Upper lobe of left lung (tissue), 6 donors: Measurements from ENCODE around the gene CACNA2D4. TPM values are rescaled to one million over a fixed set of nuclear protein-coding genes. Genes with fewer than 3 reads are reported as not detected.

Experiments used
- ATAC-seq, 2 donors: fragments of 200-7000 bp; cut with Tn5 transposase; one replicate each; pipeline ENCODE4 v1.9.1; 2022; ENCODE audit warnings: mild to moderate bottlenecking in 2 of 2, moderate library complexity in 2 of 2; ENCODE audit not compliant: low FRiP score in 2 of 2
- DNase-seq, 2 donors: peaks; one replicate each; pipeline ENCODE4 v3.0.0-alpha.2; 2019 to 2020
- H3K27ac ChIP-seq, 4 donors: fragments of 200-600 bp; sonication (generic); one replicate each; pipeline ENCODE4 v1.5.1; 2016 to 2019
- H3K27me3 ChIP-seq, 4 donors: fragments of 200-600 bp; sonication (generic); one replicate each; pipeline ENCODE4 v1.5.1; 2017 to 2019
- H3K36me3 ChIP-seq, 4 donors: fragments of 200-600 bp; sonication (generic); one replicate each; pipeline ENCODE4 v1.5.1; 2016 to 2019
- H3K4me1 ChIP-seq, 4 donors: fragments of 200-600 bp; sonication (generic); one replicate each; pipeline ENCODE4 v1.5.1; 2018 to 2019
- H3K4me3 ChIP-seq, 4 donors: fragments of 200-600 bp; sonication (generic); one replicate each; pipeline ENCODE4 v1.5.1; 2017 to 2019; ENCODE audit warnings: mild to moderate bottlenecking in 2 of 4, moderate library complexity in 1 of 4
- H3K9me3 ChIP-seq, 4 donors: fragments of 200-600 bp; sonication (generic); one replicate each; pipeline ENCODE4 v1.5.1; 2018 to 2019
- CTCF ChIP-seq, 6 experiments: fragments of 450-650 bp in 4 of 6; fragments of 200-600 bp in 2 of 6; sonication (generic) in 2 of 6; IDR thresholded peaks; one replicate each; pipeline ENCODE4 v1.5.1; 2016 to 2019; ENCODE audit warnings: antibody characterized with exemption in 6 of 6
- EP300 ChIP-seq, 4 donors: sonication (generic); formaldehyde crosslinking; IDR thresholded peaks; one replicate each; pipeline ENCODE4 v1.5.1; 2017; ENCODE audit warnings: antibody characterized with exemption in 4 of 4, control low read depth in 2 of 4
- POLR2A ChIP-seq, 4 donors: fragments of 450-650 bp; IDR thresholded peaks; one replicate each; pipeline ENCODE4 v1.5.1; 2016 to 2017; ENCODE audit warnings: antibody characterized with exemption in 4 of 4, mild to moderate bottlenecking in 2 of 4
- POLR2AphosphoS5 ChIP-seq, 2 donors: sonication (generic); formaldehyde crosslinking; IDR thresholded peaks; one replicate each; pipeline ENCODE4 v1.5.1; 2017; ENCODE audit warnings: antibody characterized with exemption in 2 of 2
- WGBS, 2 donors: methylation state at CpG; one replicate each; pipeline ENCODE4 v1.1.5; 2017 to 2018; 5-methylcytosine and 5-hydroxymethylcytosine counted together
- total RNA-seq, 6 donors: library from RNA; depleted of rRNA in 4 of 6; stranded (reverse); fragments of >200 nt in 4 of 6; gene quantifications; one replicate each; pipeline versions ENCODE4 v1.1.0 to v1.2.1, GENCODE V29; 2016 to 2021
- donor health status: DM: no; HTN: no; CAD: no; lungs with moderate emphysema.
- donor health status: DM: no; HTN: yes; CAD: no; lungs with severe emphysema.

Gene CACNA2D4
- total RNA-seq, 6 donors from 2014 or later, result 3.3 to 8.4 (median 7.0) TPM

GRCh38 chr12:1922075-1922709 lies 3.7 kb upstream of the CACNA2D4 start:
- Histone ChIP-seq H3K4me1 (no peaks in the 10 kb centered on the region), H3K9me3 (no peaks in the 10 kb centered on the region), H3K27me3 (no peaks in the 10 kb centered on the region), H3K27ac (no peak overlapping the region), H3K36me3 (no peaks in the 10 kb centered on the region), H3K4me3 (no peak overlapping the region)
- peak; percentile 57 to 81 for DNase-seq
- ATAC-seq, result no peak
- TF ChIP-seq EP300 (IDR thresholded peaks at IDR 0.05), result no peak
- no peak for TF ChIP-seq POLR2AphosphoS5 (IDR thresholded peaks at IDR 0.05)
- no peak for TF ChIP-seq POLR2A (IDR thresholded peaks at IDR 0.05)
- no peak for TF ChIP-seq CTCF (IDR thresholded peaks at IDR 0.05)
- WGBS, 2 donors, result 57 to 82% methylated on average over 18 to 40 of the region's 40 CpGs

- TF ChIP-seq POLR2A (IDR thresholded peaks at IDR 0.05) (no peak), CTCF (IDR thresholded peaks at IDR 0.05) (no peak)
- Histone ChIP-seq H3K4me3 (peak overlapping the region in 1 of 4 donors; percentile 17), H3K27me3 (no peaks in the 10 kb centered on the region), H3K27ac (peak overlapping the region in 1 of 4 donors; percentile 7), H3K9me3 (no peaks in the 10 kb centered on the region), H3K4me1 (no peaks in the 10 kb centered on the region), H3K36me3 (no peaks in the 10 kb centered on the region)
- WGBS, 2 donors, result 50 to 65% methylated on average over 14 to 16 of the region's 17 CpGs
- DNase-seq (peak; percentile 66 to 83), ATAC-seq (peak in 1 of 2 donors; percentile 50)
Measured at GRCh38 chr12:1920971-1921370, 2.5 kb upstream of the CACNA2D4 start.

- no peaks in the 10 kb centered on the region for H3K4me1 ChIP-seq
- no peak overlapping the region for H3K27ac ChIP-seq
- ATAC-seq (no peak), DNase-seq (no peak)
- no peaks in the 10 kb centered on the region for H3K27me3 ChIP-seq
- 89 to 92% methylated on average over 13 of the region's 13 CpGs for WGBS, 2 donors
- TF ChIP-seq POLR2AphosphoS5 (IDR thresholded peaks at IDR 0.05) (no peak), POLR2A (IDR thresholded peaks at IDR 0.05) (no peak), CTCF (IDR thresholded peaks at IDR 0.05) (no peak), EP300 (IDR thresholded peaks at IDR 0.05) (no peak)
- no peaks in the 10 kb centered on the region for H3K36me3 ChIP-seq
- no peaks in the 10 kb centered on the region for H3K9me3 ChIP-seq
- H3K4me3 ChIP-seq, result peak overlapping the region in 1 of 4 donors; percentile 17
Measured at GRCh38 chr12:1920436-1920835, 2.0 kb upstream of the CACNA2D4 start.

- TF ChIP-seq POLR2AphosphoS5 (IDR thresholded peaks at IDR 0.05), result no peak
- no peak for TF ChIP-seq CTCF (IDR thresholded peaks at IDR 0.05)
- no peak for TF ChIP-seq EP300 (IDR thresholded peaks at IDR 0.05)
- TF ChIP-seq POLR2A (IDR thresholded peaks at IDR 0.05), result no peak
- no peaks in the 10 kb centered on the region for H3K36me3 ChIP-seq
- H3K27ac ChIP-seq, result no peak overlapping the region
- H3K4me3 ChIP-seq, result no peak overlapping the region
- no peaks in the 10 kb centered on the region for H3K9me3 ChIP-seq
- no peak for DNase-seq
- ATAC-seq, result no peak
- no peaks in the 10 kb centered on the region for H3K27me3 ChIP-seq
- H3K4me1 ChIP-seq, result no peaks in the 10 kb centered on the region
- 90 to 96% methylated on average over 3 of the region's 3 CpGs for WGBS, 2 donors
Measured at GRCh38 chr12:1919763-1920162, 1.3 kb upstream of the CACNA2D4 start.

- TF ChIP-seq CTCF (IDR thresholded peaks at IDR 0.05) (no peak), EP300 (IDR thresholded peaks at IDR 0.05) (no peak), POLR2AphosphoS5 (IDR thresholded peaks at IDR 0.05) (no peak), POLR2A (IDR thresholded peaks at IDR 0.05) (no peak)
- Histone ChIP-seq H3K4me3 (peak overlapping the region in 1 of 4 donors; percentile 44), H3K9me3 (no peaks in the 10 kb centered on the region), H3K27ac (no peak overlapping the region), H3K27me3 (no peaks in the 10 kb centered on the region), H3K36me3 (no peaks in the 10 kb centered on the region), H3K4me1 (no peaks in the 10 kb centered on the region)
- ATAC-seq (no peak), DNase-seq (peak in 1 of 2 donors; percentile 27)
- 83 to 84% methylated on average over 5 of the region's 5 CpGs for WGBS, 2 donors
Measured at GRCh38 chr12:1919284-1919683, 832 bp upstream of the CACNA2D4 start.
